Raji (cell line): Measurements from ENCODE around the gene RFC2.

ENCODE experiments used
- POLR2A ChIP-seq: IDR thresholded peaks from 2 replicates; pipeline ENCODE4 v1.6.1; 2011; ENCODE audit warnings: low read depth, low read length, control low read depth; ENCODE audit not compliant: insufficient read depth

RFC2 gene

GRCh38 chr7:74266191-74266963, 12.2 kb upstream of the RFC2 start:
- no peak for TF ChIP-seq POLR2A

GRCh38 chr7:74263399-74264120, 9.4 kb upstream of the RFC2 start:
- no peak for TF ChIP-seq POLR2A

- TF ChIP-seq POLR2A = no peak
Observed at GRCh38 chr7:74262639-74263398, 8.6 kb upstream of the RFC2 start.

- TF ChIP-seq POLR2A = no peak
Observed at GRCh38 chr7:74258639-74259038, 4.4 kb upstream of the RFC2 start.

- TF ChIP-seq POLR2A = no peak
Observed at GRCh38 chr7:74256491-74257408, 2.6 kb upstream of the RFC2 start.

- TF ChIP-seq POLR2A = no peak
Observed at GRCh38 chr7:74254858-74255379, 720 bp upstream of the RFC2 start.

GRCh38 chr7:74253835-74254128, 417 bp downstream of the RFC2 start:
- TF ChIP-seq POLR2A = no peak

- no peak for TF ChIP-seq POLR2A
Observed at GRCh38 chr7:74253331-74253730, 868 bp downstream of the RFC2 start.

- no peak for TF ChIP-seq POLR2A
Observed at GRCh38 chr7:74252893-74253292, 1.3 kb downstream of the RFC2 start.

GRCh38 chr7:74248156-74248555, 6.0 kb downstream of the RFC2 start:
- TF ChIP-seq POLR2A = no peak

GRCh38 chr7:74246497-74246896, 7.7 kb downstream of the RFC2 start:
- TF ChIP-seq POLR2A = no peak

- no peak for TF ChIP-seq POLR2A
Observed at GRCh38 chr7:74242122-74242443, 12.1 kb downstream of the RFC2 start.

- TF ChIP-seq POLR2A = no peak
Observed at GRCh38 chr7:74240482-74240881, 13.7 kb downstream of the RFC2 start.

- TF ChIP-seq POLR2A = no peak
Observed at GRCh38 chr7:74236284-74236683, 17.9 kb downstream of the RFC2 start.
